Lung (tissue), 12 donors: Measurements from ENCODE around the gene CITED4. TPM values are rescaled to one million over a fixed set of nuclear protein-coding genes. Genes with fewer than 3 reads are reported as not detected.

ENCODE experiments used
- ATAC-seq: fragments of 200-7000 bp; cut with Tn5 transposase; one replicate; pipeline ENCODE4 v1.9.1; 2020; ENCODE audit warnings: moderate number of reproducible peaks; ENCODE audit not compliant: insufficient read depth, low FRiP score
- DNase-seq, 3 donors: peaks; one replicate each; pipeline ENCODE4 v3.0.0-alpha.2; 2013 to 2017
- H3K27ac ChIP-seq, 2 donors: one replicate each; pipeline ENCODE4 v1.5.1; 2013; ENCODE audit warnings: mild to moderate bottlenecking in 2 of 2, moderate library complexity in 2 of 2, control low read depth in 1 of 2, inconsistent platforms in 1 of 2, low read depth in 1 of 2, low read length in 1 of 2
- H3K27me3 ChIP-seq, 3 donors: one replicate each; pipeline ENCODE4 v1.5.1; 2013; ENCODE audit warnings: low read length in 2 of 3; ENCODE audit not compliant: control insufficient read depth in 3 of 3, insufficient read depth in 3 of 3
- H3K36me3 ChIP-seq, 4 donors: one replicate each; pipeline ENCODE4 v1.5.1; 2013; ENCODE audit warnings: low read length in 4 of 4, mild to moderate bottlenecking in 1 of 4, moderate library complexity in 1 of 4; ENCODE audit not compliant: control insufficient read depth in 4 of 4, insufficient read depth in 4 of 4
- H3K4me1 ChIP-seq, 5 donors: one replicate each; pipeline ENCODE4 v1.5.1; 2013; ENCODE audit warnings: low read length in 5 of 5, mild to moderate bottlenecking in 2 of 5, moderate library complexity in 1 of 5; ENCODE audit not compliant: control insufficient read depth in 5 of 5, insufficient read depth in 5 of 5
- H3K4me3 ChIP-seq: one replicate; pipeline ENCODE4 v1.5.1; 2013; ENCODE audit warnings: mild to moderate bottlenecking, control low read depth, moderate library complexity
- H3K9ac ChIP-seq, 2 donors: one replicate each; pipeline ENCODE4 v1.5.1; 2013; ENCODE audit warnings: low read length in 2 of 2, control low read depth in 1 of 2; ENCODE audit not compliant: insufficient read depth in 1 of 2
- H3K9me3 ChIP-seq, 4 donors: one replicate each; pipeline ENCODE4 v1.5.1; 2013; ENCODE audit warnings: low read length in 3 of 4, mild to moderate bottlenecking in 1 of 4, moderate library complexity in 1 of 4; ENCODE audit not compliant: control insufficient read depth in 4 of 4, insufficient read depth in 3 of 4
- WGBS, 2 donors: extraction: QIAGEN DNeasy Blood & Tissue Kit; methylation state at CpG; one replicate each; pipeline ENCODE4 v1.1.7; 2013; 5-methylcytosine and 5-hydroxymethylcytosine counted together
- polyA plus RNA-seq, 2 donors: library from polyadenylated mRNA; stranded (reverse); fragments of 200-250 nt; gene quantifications; one replicate each; pipeline ENCODE4 v1.2.1, GENCODE V29; 2013
- total RNA-seq, 2 donors: library from RNA; depleted of rRNA in 1 of 2; stranded (reverse); fragments of >200 nt in 1 of 2; gene quantifications; one replicate each; pipeline ENCODE4 v1.2.1, GENCODE V29; 2014 to 2021
- TF ChIP-seq, protein P1 (sequence below): IDR thresholded peaks from 2 replicates; pipeline ENCODE4 v1.5.1; 2012; ENCODE audit warnings: mild to moderate bottlenecking; ENCODE audit errors: control extremely low read depth, extremely low read depth
- donor health status: control.
- donor health status: control.
- donor health status: Bipolar disorder and iron deficiency.
- donor health status: healthy.
- donor health status: DM: yes; HTN: yes; CAD: no.

Gene CITED4
- total and polyA plus RNA-seq, 4 donors, result 4.7 to 15.1 (median 7.6) TPM

DNA sequence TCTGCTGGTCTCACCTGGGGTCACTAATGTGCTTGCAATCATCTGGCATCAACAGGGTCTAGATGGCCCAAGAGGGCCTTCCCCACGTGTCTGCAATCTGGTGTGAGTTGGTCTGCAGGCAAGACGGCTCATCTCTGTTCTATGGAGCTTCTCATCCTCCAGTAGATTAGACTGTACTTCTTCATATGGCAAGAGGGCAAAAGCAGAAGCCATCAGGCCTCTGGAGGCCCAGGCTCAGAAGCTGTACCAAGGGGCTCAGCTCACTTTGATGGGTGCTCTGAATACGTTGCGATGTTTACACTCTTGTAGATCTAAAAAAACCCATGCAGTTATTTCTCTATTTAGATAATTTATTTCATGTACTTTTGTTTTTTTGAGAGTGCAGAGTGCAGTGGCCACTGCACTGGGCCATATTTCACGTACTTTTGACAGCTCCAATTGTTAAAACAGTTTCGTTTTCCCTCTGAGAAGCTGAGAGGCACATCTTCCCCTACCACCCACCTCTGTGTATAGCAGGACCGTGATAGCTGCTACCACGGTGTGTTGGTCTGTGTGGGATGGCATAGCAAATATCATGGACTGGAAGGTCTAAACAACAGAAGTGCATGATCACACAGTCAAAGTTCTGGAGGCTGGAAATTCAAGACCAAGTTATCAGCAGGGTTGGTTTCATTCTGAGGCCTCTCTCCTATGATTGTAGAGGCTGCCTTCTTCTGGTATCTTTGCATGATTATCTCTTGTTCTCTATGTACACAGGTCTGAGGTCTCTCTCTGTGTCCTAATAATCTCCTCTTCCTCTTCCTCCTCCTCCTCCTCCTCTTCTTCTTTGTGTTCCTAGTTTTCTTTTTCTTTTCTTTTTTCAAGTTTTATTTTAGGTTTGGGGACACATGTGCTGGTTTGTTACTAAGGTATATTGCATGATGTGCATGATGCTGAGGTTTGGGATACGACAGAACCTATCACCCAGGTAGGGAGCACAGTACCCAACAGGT is 17.0 kb downstream of the CITED4 start:
- Histone ChIP-seq H3K36me3 (no peaks in the 10 kb centered on the region), H3K4me3 (no peak overlapping the region), H3K27ac (no peak overlapping the region), H3K9me3 (peaks cover 0 to 4% (median 0%) of the 10 kb centered on the region in 4 donors), H3K27me3 (no peaks in the 10 kb centered on the region), H3K9ac (no peak overlapping the region), H3K4me1 (no peaks in the 10 kb centered on the region)
- no peak for DNase-seq
- 43 to 58% methylated on average over 9 of the region's 9 CpGs for WGBS, 2 donors
- TF ChIP-seq, protein P1, sequence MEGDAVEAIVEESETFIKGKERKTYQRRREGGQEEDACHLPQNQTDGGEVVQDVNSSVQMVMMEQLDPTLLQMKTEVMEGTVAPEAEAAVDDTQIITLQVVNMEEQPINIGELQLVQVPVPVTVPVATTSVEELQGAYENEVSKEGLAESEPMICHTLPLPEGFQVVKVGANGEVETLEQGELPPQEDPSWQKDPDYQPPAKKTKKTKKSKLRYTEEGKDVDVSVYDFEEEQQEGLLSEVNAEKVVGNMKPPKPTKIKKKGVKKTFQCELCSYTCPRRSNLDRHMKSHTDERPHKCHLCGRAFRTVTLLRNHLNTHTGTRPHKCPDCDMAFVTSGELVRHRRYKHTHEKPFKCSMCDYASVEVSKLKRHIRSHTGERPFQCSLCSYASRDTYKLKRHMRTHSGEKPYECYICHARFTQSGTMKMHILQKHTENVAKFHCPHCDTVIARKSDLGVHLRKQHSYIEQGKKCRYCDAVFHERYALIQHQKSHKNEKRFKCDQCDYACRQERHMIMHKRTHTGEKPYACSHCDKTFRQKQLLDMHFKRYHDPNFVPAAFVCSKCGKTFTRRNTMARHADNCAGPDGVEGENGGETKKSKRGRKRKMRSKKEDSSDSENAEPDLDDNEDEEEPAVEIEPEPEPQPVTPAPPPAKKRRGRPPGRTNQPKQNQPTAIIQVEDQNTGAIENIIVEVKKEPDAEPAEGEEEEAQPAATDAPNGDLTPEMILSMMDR, result no peak
- ATAC-seq, result no peak

DNA sequence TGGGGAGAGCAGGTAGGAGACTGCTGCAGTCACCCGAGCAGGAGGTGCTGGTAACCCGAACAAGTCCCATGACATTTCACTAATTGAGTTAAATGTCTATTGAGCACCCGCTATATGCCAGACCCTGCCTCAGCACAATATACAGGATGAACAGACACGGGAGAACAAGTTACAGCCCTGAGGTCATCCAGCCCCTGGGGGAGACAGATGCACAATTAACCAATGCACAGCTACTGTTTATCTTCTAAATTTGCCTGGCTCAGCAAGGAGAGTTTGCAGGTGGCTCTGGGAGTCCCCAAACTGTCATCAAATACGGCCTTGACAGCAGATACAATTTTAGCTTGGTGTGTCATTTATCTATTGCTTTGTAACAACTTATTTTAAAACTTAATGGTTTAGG is 18.1 kb downstream of the CITED4 start:
- Histone ChIP-seq H3K27me3 (no peaks in the 10 kb centered on the region), H3K9me3 (peaks cover 0 to 4% (median 0%) of the 10 kb centered on the region in 4 donors), H3K27ac (no peak overlapping the region), H3K4me3 (no peak overlapping the region), H3K9ac (no peak overlapping the region), H3K36me3 (no peaks in the 10 kb centered on the region), H3K4me1 (peaks cover 0 to 10% (median 0%) of the 10 kb centered on the region in 5 donors)
- WGBS, 2 donors, result 92 to 94% methylated on average over 5 of the region's 5 CpGs
- TF ChIP-seq, protein P1, result no peak
- ATAC-seq (no peak), DNase-seq (no peak)

DNA sequence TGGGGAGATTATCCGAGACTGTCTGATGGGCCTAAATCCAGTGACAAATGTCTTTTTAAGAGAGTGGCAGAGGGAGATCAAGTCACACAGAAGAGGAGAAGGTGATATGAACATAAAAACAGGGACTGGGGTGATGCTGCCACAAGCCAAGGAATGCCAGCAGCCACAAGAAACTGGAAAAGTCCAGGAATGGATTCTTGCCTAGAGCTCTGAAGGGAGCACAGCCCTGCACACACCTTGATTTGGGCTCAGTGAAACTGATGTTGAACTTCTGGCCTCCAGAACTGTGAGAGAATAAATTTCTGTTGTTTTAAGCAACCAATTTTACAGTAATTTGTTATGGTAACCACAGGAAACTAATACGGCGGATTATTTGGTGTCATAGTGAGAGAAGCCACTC is 19.5 kb downstream of the CITED4 start:
- Histone ChIP-seq H3K27me3 (no peaks in the 10 kb centered on the region), H3K4me3 (no peak overlapping the region), H3K27ac (no peak overlapping the region), H3K9me3 (peaks cover 0 to 4% (median 0%) of the 10 kb centered on the region in 4 donors), H3K9ac (no peak overlapping the region), H3K4me1 (peaks cover 0 to 12% (median 0%) of the 10 kb centered on the region in 5 donors), H3K36me3 (no peaks in the 10 kb centered on the region)
- 95 to 98% methylated on average over 3 of the region's 3 CpGs for WGBS, 2 donors
- TF ChIP-seq, protein P1, result no peak
- no peak for ATAC-seq
- DNase-seq, result no peak
